HG03558 (cell line): ENCODE results near the gene COL4A4.
A peak's percentile ranks its signal among the peaks of the same experiment; 100 is the strongest.

Source experiments
- ATAC-seq: cut with Tn5 transposase; IDR thresholded peaks from one replicate; pipeline ENCODE4 v1.9.1; 2021; ENCODE audit warnings: moderate number of reproducible peaks; ENCODE audit not compliant: unreplicated experiment; ENCODE audit errors: extremely low read depth

The COL4A4 gene

GRCh38 chr2:226993171-226993570 is 170.8 kb downstream of the COL4A4 start:
- ATAC-seq: no peak

GRCh38 chr2:226991663-226992062 is 172.3 kb downstream of the COL4A4 start:
- no peak for ATAC-seq

- ATAC-seq: no peak
Observed at GRCh38 chr2:226985583-226985946, 178.4 kb downstream of the COL4A4 start.

- ATAC-seq: peak; percentile 96
Observed at GRCh38 chr2:226984750-226985582, 179.0 kb downstream of the COL4A4 start.

- ATAC-seq: no peak
Observed at GRCh38 chr2:226983895-226984749, 179.9 kb downstream of the COL4A4 start.

GRCh38 chr2:226981791-226982326 is 182.1 kb downstream of the COL4A4 start:
- ATAC-seq: no peak

- no peak for ATAC-seq
Observed at GRCh38 chr2:226979004-226979403, 185.0 kb downstream of the COL4A4 start.

GRCh38 chr2:226978300-226978699 is 185.7 kb downstream of the COL4A4 start:
- no peak for ATAC-seq

GRCh38 chr2:226977775-226978190 is 186.2 kb downstream of the COL4A4 start:
- no peak for ATAC-seq

GRCh38 chr2:226973816-226974215 is 190.2 kb downstream of the COL4A4 start:
- ATAC-seq: no peak

GRCh38 chr2:226971770-226972169 is 192.2 kb downstream of the COL4A4 start:
- no peak for ATAC-seq

- ATAC-seq: peak; percentile 45
Observed at GRCh38 chr2:226971084-226971483, 192.9 kb downstream of the COL4A4 start.

GRCh38 chr2:226970362-226970761 is 193.6 kb downstream of the COL4A4 start:
- peak; percentile 42 for ATAC-seq

GRCh38 chr2:226969417-226970080 is 194.5 kb downstream of the COL4A4 start:
- no peak for ATAC-seq

- ATAC-seq: no peak
Observed at GRCh38 chr2:226965376-226965775, 198.6 kb downstream of the COL4A4 start.

- no peak for ATAC-seq
Observed at GRCh38 chr2:226963528-226963927, 200.5 kb downstream of the COL4A4 start.

GRCh38 chr2:226962176-226962773 is 201.7 kb downstream of the COL4A4 start:
- no peak for ATAC-seq

- ATAC-seq: no peak
Observed at GRCh38 chr2:226959418-226959817, 204.6 kb downstream of the COL4A4 start.

- ATAC-seq: no peak
Observed at GRCh38 chr2:226956659-226957058, 207.3 kb downstream of the COL4A4 start.

- no peak for ATAC-seq
Observed at GRCh38 chr2:226953826-226954225, 210.2 kb downstream of the COL4A4 start.
